Muscle layer of duodenum (tissue), 2 donors: ENCODE results near the gene FEZ2.

Source experiments
- H3K27ac ChIP-seq: one replicate; pipeline ENCODE4 v1.7.0; 2013; ENCODE audit warnings: mild to moderate bottlenecking, low read length
- H3K27me3 ChIP-seq: one replicate; pipeline ENCODE4 v1.7.0; 2013; ENCODE audit warnings: low read depth, mild to moderate bottlenecking, control low read depth, low read length
- H3K36me3 ChIP-seq, 2 donors: one replicate each; pipeline ENCODE4 v1.7.0; 2013; ENCODE audit warnings: low read length in 2 of 2, control low read depth in 1 of 2, mild to moderate bottlenecking in 1 of 2; ENCODE audit not compliant: insufficient read depth in 2 of 2, control insufficient read depth in 1 of 2
- H3K4me1 ChIP-seq, 2 donors: one replicate each; pipeline ENCODE4 v1.7.0; 2013; ENCODE audit warnings: low read length in 2 of 2, mild to moderate bottlenecking in 2 of 2, control low read depth in 1 of 2, moderate library complexity in 1 of 2; ENCODE audit not compliant: insufficient read depth in 2 of 2, control insufficient read depth in 1 of 2
- H3K4me3 ChIP-seq, 2 donors: one replicate each; pipeline ENCODE4 v1.7.0; 2013; ENCODE audit warnings: low read length in 2 of 2, low read depth in 1 of 2, mild to moderate bottlenecking in 1 of 2
- H3K9me3 ChIP-seq, 2 donors: one replicate each; pipeline ENCODE4 v1.7.0; 2013; ENCODE audit warnings: low read length in 2 of 2, control low read depth in 1 of 2, mild to moderate bottlenecking in 1 of 2; ENCODE audit not compliant: control insufficient read depth in 1 of 2
- donor health status: healthy.

The FEZ2 gene

GRCh38 chr2:36507408-36507812, 90.6 kb downstream of the FEZ2 start:
- Histone ChIP-seq H3K4me1 (no peaks in the 10 kb centered on the region), H3K36me3 (peaks cover 12 to 14% of the 10 kb centered on the region in 2 donors), H3K27ac (no peak overlapping the region), H3K27me3 (no peaks in the 10 kb centered on the region), H3K4me3 (no peak overlapping the region), H3K9me3 (no peaks in the 10 kb centered on the region)
